GM12872 (cell line): ENCODE measurements around the gene COL6A1.

Experiments
- CTCF ChIP-seq: IDR thresholded peaks from 3 replicates; pipeline ENCODE4 v1.5.1; 2011; ENCODE audit warnings: low read depth, mild to moderate bottlenecking, low read length, moderate library complexity; ENCODE audit not compliant: insufficient read depth

Gene COL6A1

GRCh38 chr21:45994086-45994661 lies 12.6 kb downstream of the COL6A1 start:
- no peak for TF ChIP-seq CTCF

- TF ChIP-seq CTCF: no peak
Measured at GRCh38 chr21:45994759-45995685, 13.5 kb downstream of the COL6A1 start.

- no peak for TF ChIP-seq CTCF
Measured at GRCh38 chr21:45995686-45996179, 14.2 kb downstream of the COL6A1 start.

- TF ChIP-seq CTCF: no peak
Measured at GRCh38 chr21:45996311-45997204, 15.0 kb downstream of the COL6A1 start.

- no peak for TF ChIP-seq CTCF
Measured at GRCh38 chr21:45997205-45997494, 15.6 kb downstream of the COL6A1 start.

GRCh38 chr21:45997495-45998275 lies 16.1 kb downstream of the COL6A1 start:
- TF ChIP-seq CTCF: no peak

- no peak for TF ChIP-seq CTCF
Measured at GRCh38 chr21:45998276-45998701, 16.7 kb downstream of the COL6A1 start.
